Esophagus squamous epithelium (tissue), 4 donors: Measurements from ENCODE around the gene UAP1L1.

ENCODE experiments used
- CTCF ChIP-seq, 6 experiments: fragments of 450-650 bp in 4 of 6; fragments of 200-600 bp in 2 of 6; sonication (generic) in 2 of 6; IDR thresholded peaks; one replicate each; pipeline ENCODE4 v1.5.1; 2016 to 2019; ENCODE audit warnings: antibody characterized with exemption in 6 of 6, mild to moderate bottlenecking in 4 of 6, moderate library complexity in 4 of 6
- POLR2A ChIP-seq, 4 donors: fragments of 450-650 bp; IDR thresholded peaks; one replicate each; pipeline ENCODE4 v1.6.1; 2017; ENCODE audit warnings: antibody characterized with exemption in 4 of 4, mild to moderate bottlenecking in 4 of 4, moderate library complexity in 3 of 4

- no peak for TF ChIP-seq POLR2A (IDR thresholded peaks at IDR 0.05)
- no peak for TF ChIP-seq CTCF (IDR thresholded peaks at IDR 0.05)
Measured at GRCh38 chr9:137110911-137111787, 33.8 kb downstream of the UAP1L1 start.
